IMR-90 (cell line): ENCODE data around the gene MACROD1. TPM values are rescaled to one million over a fixed set of nuclear protein-coding genes. Genes with fewer than 3 reads are reported as not detected.

Source experiments
- ATAC-seq: fragments of 200-7000 bp; cut with Tn5 transposase; 2 replicates; pipeline ENCODE4 v1.9.1; 2020; ENCODE audit warnings: low read depth, mild to moderate bottlenecking, moderate library complexity
- BruUV-seq: library from RNA; stranded (reverse); fragments of 400-500 nt; replicated peaks from 2 replicates; lab custom pipeline; 2021; lab: Mats Ljungman, UMichigan
- CTCF ChIA-PET: fragments of 300-600 bp; formaldehyde crosslinking; extraction: SDS; loops from one replicate; lab custom pipeline; 2021; ENCODE audit warnings: antibody characterized with exemption; lab: Yijun Ruan, JAX
- POLR2A ChIA-PET: fragments of 300-600 bp; sonication (Branson Sonifier 250); formaldehyde crosslinking; loops from one replicate; lab custom pipeline; 2022; ENCODE audit warnings: antibody characterized with exemption; ENCODE audit not compliant: unreplicated experiment; lab: Charles Lee
- DNase-seq: peaks from one replicate; pipeline ENCODE4 v3.0.0; 2013
- H2AFZ ChIP-seq: replicated peaks from 2 replicates; pipeline ENCODE3; 2013; ENCODE audit warnings: low read length, mild to moderate bottlenecking; ENCODE audit not compliant: poor library complexity
- H2AK5ac ChIP-seq: 2 replicates; pipeline ENCODE4 v1.6.1; 2013; ENCODE audit warnings: low read depth, low read length, inconsistent platforms
- H2AK9ac ChIP-seq: replicated peaks from 2 replicates; pipeline ENCODE3; 2013; ENCODE audit warnings: mild to moderate bottlenecking, low read depth, low read length, moderate library complexity; ENCODE audit not compliant: poor library complexity
- H2BK120ac ChIP-seq: 2 replicates; pipeline ENCODE4 v1.6.1; 2013; ENCODE audit warnings: low read depth, low read length, inconsistent platforms
- H2BK15ac ChIP-seq: 3 replicates; pipeline ENCODE4 v1.6.1; 2013; ENCODE audit warnings: low read depth, low read length, inconsistent platforms
- H2BK20ac ChIP-seq: 2 replicates; pipeline ENCODE4 v1.6.1; 2013; ENCODE audit warnings: low read depth, mild to moderate bottlenecking, inconsistent platforms, low read length, moderate library complexity
- H2BK5ac ChIP-seq: 2 replicates; pipeline ENCODE4 v1.6.1; 2013; ENCODE audit warnings: mild to moderate bottlenecking, low read depth, low read length, inconsistent platforms; ENCODE audit not compliant: poor library complexity, severe bottlenecking
- H3K14ac ChIP-seq: replicated peaks from 2 replicates; pipeline ENCODE4 v1.6.1; 2013; ENCODE audit warnings: low read depth, low read length, inconsistent platforms
- H3K18ac ChIP-seq: 2 replicates; pipeline ENCODE4 v1.6.1; 2013; ENCODE audit warnings: low read depth, low read length, control low read depth
- H3K23ac ChIP-seq: 2 replicates; pipeline ENCODE4 v1.6.1; 2013; ENCODE audit warnings: low read depth, low read length, inconsistent platforms
- H3K27ac ChIP-seq: 2 replicates; pipeline ENCODE4 v1.5.1; 2013; ENCODE audit warnings: mild to moderate bottlenecking, control low read depth, low read length; ENCODE audit not compliant: insufficient read depth
- H3K27me3 ChIP-seq: 2 replicates; pipeline ENCODE4 v1.6.1; 2013; ENCODE audit warnings: low read length; ENCODE audit not compliant: control insufficient read depth, insufficient read depth
- H3K36me3 ChIP-seq: 2 replicates; pipeline ENCODE4 v1.6.1; 2013; ENCODE audit warnings: low read length, mixed read lengths; ENCODE audit not compliant: control insufficient read depth, insufficient read depth
- H3K4ac ChIP-seq: 2 replicates; pipeline ENCODE4 v1.6.1; 2013; ENCODE audit warnings: low read depth, low read length, inconsistent platforms
- H3K4me1 ChIP-seq: 2 replicates; pipeline ENCODE4 v1.6.1; 2013; ENCODE audit warnings: low read length, mixed read lengths; ENCODE audit not compliant: control insufficient read depth, insufficient read depth
- H3K4me2 ChIP-seq: 2 replicates; pipeline ENCODE4 v1.6.1; 2013; ENCODE audit warnings: low read depth, mild to moderate bottlenecking, control low read depth, low read length, moderate library complexity
- H3K4me3 ChIP-seq: 2 replicates; pipeline ENCODE4 v1.5.1; 2013; ENCODE audit warnings: low read depth, mild to moderate bottlenecking, control low read depth, low read length, moderate library complexity; ENCODE audit not compliant: insufficient read depth
- H3K56ac ChIP-seq: 2 replicates; pipeline ENCODE4 v1.6.1; 2013; ENCODE audit warnings: low read length, inconsistent platforms; ENCODE audit not compliant: insufficient read depth; ENCODE audit errors: extremely low read depth
- H3K79me1 ChIP-seq, 2 experiments: 2 replicates each; pipeline ENCODE4 v1.6.1; 2013; ENCODE audit warnings: low read length in 2 of 2, inconsistent platforms in 1 of 2, low read depth in 1 of 2
- H3K9ac ChIP-seq: 2 replicates; pipeline ENCODE4 v1.6.1; 2013; ENCODE audit warnings: low read depth, low read length, control low read depth
- H3K9me1 ChIP-seq: 2 replicates; pipeline ENCODE4 v1.6.1; 2013; ENCODE audit warnings: low read length, inconsistent platforms; ENCODE audit not compliant: insufficient read depth
- H3K9me3 ChIP-seq: 2 replicates; pipeline ENCODE4 v1.6.1; 2013; ENCODE audit warnings: low read length; ENCODE audit not compliant: control insufficient read depth, insufficient read depth
- H4K20me1 ChIP-seq: 2 replicates; pipeline ENCODE4 v1.6.1; 2013; ENCODE audit warnings: low read length, inconsistent platforms; ENCODE audit not compliant: insufficient read depth
- H4K5ac ChIP-seq: 2 replicates; pipeline ENCODE4 v1.6.1; 2013; ENCODE audit warnings: mild to moderate bottlenecking, low read depth, low read length, control low read depth
- H4K8ac ChIP-seq, 2 experiments: 2 replicates each; pipeline ENCODE4 v1.6.1; 2013; ENCODE audit warnings: low read depth in 2 of 2, low read length in 2 of 2, control low read depth in 1 of 2, inconsistent platforms in 1 of 2
- H4K91ac ChIP-seq: 2 replicates; pipeline ENCODE4 v1.6.1; 2013; ENCODE audit warnings: low read depth, low read length, inconsistent platforms; ENCODE audit not compliant: insufficient read depth
- CEBPB ChIP-seq: IDR thresholded peaks from 2 replicates; pipeline ENCODE4 v1.6.1; 2012; ENCODE audit warnings: low read depth, low read length, improper control_type of control experiment
- FOS ChIP-seq: fragments of 150-350 bp; IDR thresholded peaks from 2 replicates; pipeline ENCODE4 v1.6.1; 2016; ENCODE audit warnings: low read depth, low read length
- MAZ ChIP-seq: IDR thresholded peaks from 2 replicates; pipeline ENCODE4 v1.6.1; 2012; ENCODE audit warnings: low read depth, mild to moderate bottlenecking, low read length, improper control_type of control experiment, moderate library complexity, borderline replicate concordance
- NFE2L2 ChIP-seq: fragments of 150-350 bp; IDR thresholded peaks from 2 replicates; pipeline ENCODE4 v1.6.1; 2016; ENCODE audit warnings: low read depth, mild to moderate bottlenecking, low read length
- RAD21 ChIP-seq: IDR thresholded peaks from 2 replicates; pipeline ENCODE4 v1.6.1; 2012; ENCODE audit warnings: low read length, improper control_type of control experiment
- RFX5 ChIP-seq: IDR thresholded peaks from 2 replicates; pipeline ENCODE4 v1.8.0; 2012; ENCODE audit warnings: low read depth, mild to moderate bottlenecking, low read length, moderate library complexity
- SMC3 ChIP-seq: fragments of 150-350 bp; IDR thresholded peaks from 2 replicates; pipeline ENCODE4 v1.6.1; 2016; ENCODE audit warnings: low read depth, mild to moderate bottlenecking, antibody characterized with exemption, low read length, moderate library complexity
- WGBS, 2 experiments: methylation state at CpG; one replicate each; pipeline versions ENCODE4 v1.1.5 to v1.1.7; 2013; ENCODE audit warnings: missing lambda C conversion rate in 2 of 2; ENCODE audit not compliant: insufficient read length in 1 of 2; ENCODE audit errors: extremely low coverage in 2 of 2; 5-methylcytosine and 5-hydroxymethylcytosine counted together
- dilution Hi-C: fragments of 300-500 bp; cut with HindIII; formaldehyde crosslinking; loops from one replicate; pipeline ENCODE4 v1.14.3; 2018; ENCODE audit warnings: low sequenced_read_pairs; ENCODE audit not compliant: unreplicated experiment
- in situ Hi-C: fragments of 300-500 bp; cut with MboI; formaldehyde crosslinking; loops from 3 replicates; pipeline ENCODE4 v1.14.3; 2019; ENCODE audit warnings: low sequenced_read_pairs, inconsistent platforms, mixed read lengths
- intact Hi-C: fragments of 100-400 bp; cut with micrococcal nuclease; formaldehyde crosslinking; loops from 2 replicates; pipeline ENCODE4 v1.10.0; 2022
- polyA plus RNA-seq, 3 experiments: library from polyadenylated mRNA; depleted of rRNA; stranded (reverse); fragments of >200 nt; gene quantifications; 2 replicates each; pipeline ENCODE4 v1.2.3, GENCODE V29; 2012; ENCODE audit warnings: low replicate concordance in 1 of 3
- total RNA-seq: library from RNA; depleted of rRNA; stranded (reverse); fragments of >200 nt; gene quantifications from 2 replicates; pipeline ENCODE4 v1.2.3, GENCODE V29; 2012
- TF ChIP-seq, protein P1 (sequence below): fragments of 150-350 bp; IDR thresholded peaks from 2 replicates; pipeline ENCODE4 v1.6.1; 2016; ENCODE audit warnings: low read depth, mild to moderate bottlenecking, low read length, moderate library complexity, borderline replicate concordance

The MACROD1 gene
- total and polyA plus RNA-seq, 2 of the 4 experiments (the other 2 are of a cell fraction): 2.5 to 9.3 TPM

GRCh38 chr11:64095273-64095817, 70.6 kb downstream of the MACROD1 start:
- ChIA-PET CTCF (interaction anchor here (1.6 kb wide), 1 partner anchor 26 kb away, joined by 3 read pairs; no protein-coding TSS in a partner anchor), POLR2A (no interaction called here)
- Histone ChIP-seq H2AFZ (no peak overlapping the region), H4K91ac (no peak overlapping the region), H4K8ac (peak overlapping the region in 1 of 2 experiments; percentile 79; a peak in 1 of 4 replicates), H3K27me3 (peaks cover 9% of the 10 kb centered on the region), H3K56ac (no peak overlapping the region), H3K36me3 (no peaks in the 10 kb centered on the region), H3K9me1 (peaks cover 14% of the 10 kb centered on the region), H2BK15ac (no peak overlapping the region), H4K5ac (no peak overlapping the region), H2BK5ac (no peak overlapping the region), H4K20me1 (peaks cover 12% of the 10 kb centered on the region; the same call in 1 of the 2 replicates), H3K14ac (0 out of 2 replicates have a peak overlapping the region, but pooled peaks have one; percentile 32), H2AK9ac (no peak overlapping the region), H3K4me3 (no peak overlapping the region), H2BK20ac (no peak overlapping the region), H3K23ac (no peak overlapping the region; the same call in 1 of the 2 replicates), H3K9me3 (no peaks in the 10 kb centered on the region), H3K4me2 (peak overlapping the region; percentile 62), H3K18ac (no peak overlapping the region), H3K4ac (peak overlapping the region; percentile 8; the same call in 1 of the 2 replicates), H2BK120ac (peak overlapping the region; percentile 20; the same call in 1 of the 2 replicates), H2AK5ac (no peak overlapping the region), H3K4me1 (peaks cover 33% of the 10 kb centered on the region), H3K79me1 (peaks cover 3 to 17% of the 10 kb centered on the region in 2 experiments; a peak in 2 of 4 replicates), H3K9ac (no peak overlapping the region), H3K27ac (no peak overlapping the region)
- in situ Hi-C loops (no loop called here), dilution Hi-C loops (no loop called here), intact Hi-C loops (no loop called here)
- peak; percentile 6 for DNase-seq
- 34% methylated on average over 3 of the region's 10 CpGs; no CpG with 5 or more reads in 1 of the 2 experiments for WGBS, 2 experiments
- BruUV-seq: no TSS peak
- peak; percentile 34 for ATAC-seq
- TF ChIP-seq NFE2L2 (no peak), MAZ (no peak), FOS (no peak), SMC3 (no peak), CEBPB (no peak), RFX5 (no peak), RAD21 (no peak)
- TF ChIP-seq, protein P1, sequence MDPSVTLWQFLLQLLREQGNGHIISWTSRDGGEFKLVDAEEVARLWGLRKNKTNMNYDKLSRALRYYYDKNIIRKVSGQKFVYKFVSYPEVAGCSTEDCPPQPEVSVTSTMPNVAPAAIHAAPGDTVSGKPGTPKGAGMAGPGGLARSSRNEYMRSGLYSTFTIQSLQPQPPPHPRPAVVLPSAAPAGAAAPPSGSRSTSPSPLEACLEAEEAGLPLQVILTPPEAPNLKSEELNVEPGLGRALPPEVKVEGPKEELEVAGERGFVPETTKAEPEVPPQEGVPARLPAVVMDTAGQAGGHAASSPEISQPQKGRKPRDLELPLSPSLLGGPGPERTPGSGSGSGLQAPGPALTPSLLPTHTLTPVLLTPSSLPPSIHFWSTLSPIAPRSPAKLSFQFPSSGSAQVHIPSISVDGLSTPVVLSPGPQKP: no peak
